RWPE1 (cell line): ENCODE data around the gene CBR1.

Experiments used
- CTCF ChIA-PET: fragments of 350-600 bp; sonication (Branson Sonifier 250); formaldehyde crosslinking; extraction: SDS; loops from one replicate; lab custom pipeline; 2021; lab: Yijun Ruan, JAX
- POLR2A ChIA-PET: fragments of 400-600 bp; formaldehyde crosslinking; extraction: SDS; loops from one replicate; lab custom pipeline; 2020; ENCODE audit warnings: antibody characterized with exemption; ENCODE audit not compliant: low non-redundant PET; lab: Yijun Ruan, JAX
- DNase-seq: peaks from one replicate; pipeline ENCODE4 v3.0.0; 2012; ENCODE audit warnings: low spot score
- H3K27ac ChIP-seq: fragments of 450-650 bp; 2 replicates; pipeline ENCODE4 v1.5.1; 2017
- TF ChIP-seq, protein P1 (sequence below): fragments of 450-650 bp; conservative IDR thresholded peaks from 2 replicates; pipeline ENCODE4 v1.5.1; 2017; ENCODE audit warnings: low read depth, mild to moderate bottlenecking

CBR1 gene

GRCh38 chr21:36045993-36046392 is 23.8 kb upstream of the CBR1 start:
- no peak overlapping the region for H3K27ac ChIP-seq
- DNase-seq: no peak
- TF ChIP-seq, protein P1, sequence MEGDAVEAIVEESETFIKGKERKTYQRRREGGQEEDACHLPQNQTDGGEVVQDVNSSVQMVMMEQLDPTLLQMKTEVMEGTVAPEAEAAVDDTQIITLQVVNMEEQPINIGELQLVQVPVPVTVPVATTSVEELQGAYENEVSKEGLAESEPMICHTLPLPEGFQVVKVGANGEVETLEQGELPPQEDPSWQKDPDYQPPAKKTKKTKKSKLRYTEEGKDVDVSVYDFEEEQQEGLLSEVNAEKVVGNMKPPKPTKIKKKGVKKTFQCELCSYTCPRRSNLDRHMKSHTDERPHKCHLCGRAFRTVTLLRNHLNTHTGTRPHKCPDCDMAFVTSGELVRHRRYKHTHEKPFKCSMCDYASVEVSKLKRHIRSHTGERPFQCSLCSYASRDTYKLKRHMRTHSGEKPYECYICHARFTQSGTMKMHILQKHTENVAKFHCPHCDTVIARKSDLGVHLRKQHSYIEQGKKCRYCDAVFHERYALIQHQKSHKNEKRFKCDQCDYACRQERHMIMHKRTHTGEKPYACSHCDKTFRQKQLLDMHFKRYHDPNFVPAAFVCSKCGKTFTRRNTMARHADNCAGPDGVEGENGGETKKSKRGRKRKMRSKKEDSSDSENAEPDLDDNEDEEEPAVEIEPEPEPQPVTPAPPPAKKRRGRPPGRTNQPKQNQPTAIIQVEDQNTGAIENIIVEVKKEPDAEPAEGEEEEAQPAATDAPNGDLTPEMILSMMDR: no peak
- POLR2A ChIA-PET: no interaction called here
- CTCF ChIA-PET: interaction anchor here (0.6 kb wide), 1 partner anchor 1250 kb away, joined by 5 read pairs; no protein-coding TSS in a partner anchor

DNA sequence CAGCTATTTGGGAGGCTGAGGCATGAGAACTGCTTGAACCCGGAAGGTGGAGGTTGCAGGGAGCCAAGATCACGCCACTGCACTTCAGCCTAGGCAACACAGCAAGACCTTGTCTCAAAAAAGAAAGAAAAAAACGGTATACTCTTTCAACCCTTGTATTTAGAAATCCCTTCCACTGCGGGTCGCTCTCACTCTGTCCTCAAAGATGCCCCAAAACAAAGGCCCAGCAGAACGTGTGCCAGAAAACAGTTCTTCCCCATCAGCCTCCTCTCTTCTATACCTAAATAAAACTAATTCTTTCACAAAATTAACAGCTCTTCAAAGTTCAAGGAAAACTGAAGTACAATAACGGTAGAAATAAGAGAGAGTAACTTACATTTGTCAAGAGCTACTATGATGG is 22.7 kb upstream of the CBR1 start:
- TF ChIP-seq, protein P1: no peak
- ChIA-PET CTCF (no interaction called here), POLR2A (no interaction called here)
- no peak overlapping the region for H3K27ac ChIP-seq
- no peak for DNase-seq

- TF ChIP-seq, protein P1: no peak
- POLR2A ChIA-PET: no interaction called here
- DNase-seq: no peak
- CTCF ChIA-PET: no interaction called here
- no peak overlapping the region for H3K27ac ChIP-seq
Observed at GRCh38 chr21:36048357-36048756, 21.5 kb upstream of the CBR1 start.

- ChIA-PET CTCF (interaction anchor here (0.6 to 0.8 kb wide), 3 partner anchors 16 to 1327 kb away, joined by 3 to 8 read pairs (median 3); no protein-coding TSS in a partner anchor), POLR2A (interaction anchor here (0.6 kb wide), 1 partner anchor 24 kb away, joined by 3 read pairs; no protein-coding TSS in a partner anchor)
- H3K27ac ChIP-seq: peak overlapping the region; percentile 72
- TF ChIP-seq, protein P1: no peak
- no peak for DNase-seq
Observed at GRCh38 chr21:36052860-36053714, 16.7 kb upstream of the CBR1 start.

DNA sequence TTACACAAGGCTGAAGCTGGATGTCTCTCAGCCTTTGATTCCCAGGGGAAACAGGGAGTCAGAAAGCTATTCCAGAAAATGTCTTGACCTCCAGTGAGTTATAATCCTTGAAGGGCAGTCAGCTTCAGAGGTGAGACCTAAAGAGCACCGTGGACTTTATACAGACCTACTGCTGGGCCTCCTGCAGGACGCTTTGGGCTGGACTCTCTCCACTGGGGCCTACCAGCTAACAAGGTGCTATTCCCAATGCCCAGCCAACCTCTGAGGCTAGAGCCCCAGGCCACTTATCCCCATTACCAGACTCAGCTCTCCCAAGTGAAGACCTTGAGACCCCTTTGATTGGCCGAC is 16.1 kb upstream of the CBR1 start:
- CTCF ChIA-PET: interaction anchor here (0.6 kb wide), 1 partner anchor 16 kb away, joined by 8 read pairs; no protein-coding TSS in a partner anchor
- peak overlapping the region; percentile 63 for H3K27ac ChIP-seq
- DNase-seq: no peak
- POLR2A ChIA-PET: no interaction called here
- TF ChIP-seq, protein P1: no peak

DNA sequence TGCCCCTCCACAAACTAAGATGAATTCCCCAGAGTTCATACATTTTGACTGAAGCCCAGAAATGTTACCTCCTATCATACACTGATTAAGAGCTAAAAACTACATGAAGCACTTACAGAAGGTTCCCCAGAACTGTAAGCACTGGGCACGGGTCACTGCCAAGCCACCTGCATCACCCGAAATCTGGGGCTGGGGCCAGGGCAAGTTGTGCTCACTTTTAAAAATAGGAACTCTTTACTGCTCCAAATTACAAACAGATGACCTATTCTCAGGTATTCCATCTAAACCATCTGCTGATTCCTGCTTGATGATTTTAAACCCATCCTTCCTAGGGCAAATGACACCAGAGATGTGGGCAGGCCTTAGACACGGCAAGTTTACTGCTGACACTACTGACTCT is 14.3 kb upstream of the CBR1 start:
- TF ChIP-seq, protein P1: no peak
- POLR2A ChIA-PET: no interaction called here
- CTCF ChIA-PET: no interaction called here
- H3K27ac ChIP-seq: no peak overlapping the region
- DNase-seq: no peak
